HepG2 (cell line): ENCODE measurements around the gene GRAP. TPM values are rescaled to one million over a fixed set of nuclear protein-coding genes. Genes with fewer than 3 reads are reported as not detected.

Experiments used
- ELK4 ChIP-seq: sonication (generic); formaldehyde crosslinking; IDR thresholded peaks from 2 replicates; pipeline ENCODE4 v1.9.0; 2021; ENCODE audit warnings: missing genetic modification reagents, borderline replicate concordance
- ETV6 ChIP-seq: sonication (generic); formaldehyde crosslinking; conservative IDR thresholded peaks from 2 replicates; pipeline ENCODE4 v1.4.0; 2020; ENCODE audit warnings: missing genetic modification reagents
- KLF13 ChIP-seq: sonication (generic); formaldehyde crosslinking; IDR thresholded peaks from 2 replicates; pipeline ENCODE4 v1.4.0; 2020; ENCODE audit warnings: mild to moderate bottlenecking, missing genetic modification reagents
- MXD4 ChIP-seq: IDR thresholded peaks from 2 replicates; pipeline ENCODE4 v1.6.1; 2016; ENCODE audit warnings: mild to moderate bottlenecking, missing biosample characterization, missing genetic modification reagents
- NFRKB ChIP-seq: fragments of 450-650 bp; IDR thresholded peaks from 2 replicates; pipeline ENCODE4 v1.6.1; 2017
- PREB ChIP-seq: sonication (generic); formaldehyde crosslinking; IDR thresholded peaks from 2 replicates; pipeline ENCODE4 v1.4.0; 2020; ENCODE audit warnings: missing genetic modification reagents
- RORA ChIP-seq: sonication (generic); formaldehyde crosslinking; IDR thresholded peaks from 2 replicates; pipeline ENCODE4 v1.5.0; 2020; ENCODE audit warnings: mild to moderate bottlenecking, missing genetic modification reagents, moderate library complexity
- TOE1 ChIP-seq: sonication (generic); formaldehyde crosslinking; IDR thresholded peaks from 2 replicates; pipeline ENCODE4 v1.4.0; 2020; ENCODE audit warnings: mild to moderate bottlenecking, missing genetic modification reagents
- ZBTB14 ChIP-seq: sonication (generic); formaldehyde crosslinking; IDR thresholded peaks from 2 replicates; pipeline ENCODE4 v1.4.0; 2020; ENCODE audit warnings: missing genetic modification reagents
- ZNF225 ChIP-seq: sonication (generic); formaldehyde crosslinking; IDR thresholded peaks from 2 replicates; pipeline ENCODE4 v1.4.0; 2020; ENCODE audit warnings: mild to moderate bottlenecking, missing genetic modification reagents
- ZNF3 ChIP-seq: IDR thresholded peaks from 2 replicates; pipeline ENCODE4 v1.7.0; 2017; ENCODE audit warnings: inconsistent platforms
- ZNF318 ChIP-seq: sonication (generic); formaldehyde crosslinking; IDR thresholded peaks from 2 replicates; pipeline ENCODE4 v1.4.0; 2020; ENCODE audit warnings: mild to moderate bottlenecking, missing genetic modification reagents
- ZNF780A ChIP-seq: sonication (generic); formaldehyde crosslinking; IDR thresholded peaks from 2 replicates; pipeline ENCODE4 v1.8.0; 2022; ENCODE audit warnings: mild to moderate bottlenecking, missing genetic modification reagents, moderate library complexity
- ZNF792 ChIP-seq: IDR thresholded peaks from 2 replicates; pipeline ENCODE4 v1.6.1; 2016
- ZSCAN9 ChIP-seq: IDR thresholded peaks from 2 replicates; pipeline ENCODE4 v1.6.1; 2016; ENCODE audit warnings: borderline replicate concordance
- polyA plus RNA-seq, 8 experiments: library from polyadenylated mRNA; depleted of rRNA in 3 of 8; stranded (reverse) in 7 of 8; unstranded in 1 of 8; fragments of >200 nt; fragmentation: Illumina TruSeq in 4 of 8; extraction: Trizol in 4 of 8; gene quantifications; 2 replicates each; pipeline versions ENCODE4 v1.2.1 to v1.2.3, GENCODE V29; 2011 to 2016; ENCODE audit warnings: low read depth in 4 of 8, missing spikeins in 1 of 8, mixed read lengths in 1 of 8; ENCODE audit not compliant: insufficient read depth in 1 of 8
- total RNA-seq, 5 experiments: library from RNA; depleted of rRNA; stranded (reverse); fragments of >200 nt; fragmentation: Illumina TruSeq; extraction: Trizol; gene quantifications; 2 replicates each; pipeline ENCODE4 v1.2.3, GENCODE V29; 2016; ENCODE audit warnings: low read depth in 1 of 5

GRAP gene
- total and polyA plus RNA-seq, 2 of the 13 experiments (the other 11 are each of a cell fraction or from before 2014, with no cell fraction given) = 0.77 to 1.7 TPM

- TF ChIP-seq ELK4 (CRISPR knock-in tag) (no peak), NFRKB (no peak), ZNF792 (no peak; the same call in 1 of the 2 replicates), ZSCAN9 (CRISPR knock-in tag) (peak; percentile 24; the same call in 1 of the 2 replicates), ZNF318 (no peak), ZNF225 (no peak), KLF13 (CRISPR knock-in tag) (no peak), ZNF3 (CRISPR knock-in tag) (no peak), PREB (no peak), ZBTB14 (CRISPR knock-in tag) (0 out of 2 replicates have a peak, but pooled peaks have one; percentile 11), MXD4 (CRISPR knock-in tag) (peak; percentile 71), RORA (CRISPR knock-in tag) (no peak), TOE1 (CRISPR knock-in tag) (0 out of 2 replicates have a peak, but pooled peaks have one; percentile 60), ETV6 (no peak), ZNF780A (CRISPR knock-in tag) (no peak)
Measured at GRCh38 chr17:19004421-19005136, 42.2 kb downstream of the GRAP start, which contains the start of gene FAM83G (continued).
